Uterus (tissue), 4 donors: ENCODE results near the gene LY6G6F. TPM values are rescaled to one million over a fixed set of nuclear protein-coding genes. Genes with fewer than 3 reads are reported as not detected.
A peak's percentile ranks its signal among the peaks of the same experiment; 100 is the strongest.

Experiments
- DNase-seq, 2 donors: peaks; one replicate each; pipeline ENCODE4 v3.0.0-alpha.2; 2019 to 2020
- H3K27ac ChIP-seq, 2 donors: fragments of 200-600 bp; sonication (generic); 1 replicate in 1 of 2; 2 replicates in 1 of 2; pipeline ENCODE4 v1.5.1; 2016 to 2018
- H3K27me3 ChIP-seq, 2 donors: fragments of 200-600 bp; sonication (generic); one replicate each; pipeline ENCODE4 v1.5.1; 2018 to 2019; ENCODE audit warnings: control low read depth in 1 of 2
- H3K36me3 ChIP-seq, 2 donors: fragments of 200-600 bp; sonication (generic); one replicate each; pipeline ENCODE4 v1.5.1; 2019; ENCODE audit warnings: control low read depth in 1 of 2
- H3K4me1 ChIP-seq, 2 donors: fragments of 200-600 bp; sonication (generic); one replicate each; pipeline ENCODE4 v1.5.1; 2018 to 2019; ENCODE audit warnings: control low read depth in 1 of 2
- H3K4me3 ChIP-seq, 2 donors: fragments of 200-600 bp; sonication (generic); 1 replicate in 1 of 2; 2 replicates in 1 of 2; pipeline ENCODE4 v1.5.1; 2018 to 2019; ENCODE audit warnings: mild to moderate bottlenecking in 1 of 2
- H3K9me3 ChIP-seq, 2 donors: fragments of 200-600 bp; sonication (generic); one replicate each; pipeline ENCODE4 v1.5.1; 2019; ENCODE audit warnings: control low read depth in 1 of 2
- CTCF ChIP-seq, 4 experiments: fragments of 200-600 bp in 2 of 4; fragments of 450-650 bp in 2 of 4; sonication (generic) in 2 of 4; IDR thresholded peaks; one replicate each; pipeline ENCODE4 v1.5.1; 2016 to 2019; ENCODE audit warnings: antibody characterized with exemption in 4 of 4, mild to moderate bottlenecking in 2 of 4, moderate library complexity in 1 of 4
- POLR2A ChIP-seq, 2 donors: fragments of 450-650 bp; IDR thresholded peaks; one replicate each; pipeline ENCODE4 v1.6.1; 2016; ENCODE audit warnings: antibody characterized with exemption in 2 of 2, mild to moderate bottlenecking in 1 of 2, moderate library complexity in 1 of 2
- intact Hi-C: fragments of 100-400 bp; cut with DNase I; formaldehyde crosslinking; loops from one replicate; pipeline ENCODE4 v1.15.1; 2023; ENCODE audit warnings: low total_unique reads
- total RNA-seq, 4 donors: library from RNA; depleted of rRNA in 3 of 4; stranded (reverse); fragments of >200 nt in 3 of 4; gene quantifications; one replicate each; pipeline versions ENCODE4 v1.1.0 to v1.2.4, GENCODE V29; 2014 to 2023
- donor health status: DM: yes; HTN: yes; CAD: no.

LY6G6F gene
- total RNA-seq, 4 donors from 2014 or later = not detected

- no peak for TF ChIP-seq POLR2A (IDR thresholded peaks at IDR 0.05)
- TF ChIP-seq CTCF (IDR thresholded peaks at IDR 0.05) = no peak
- Histone ChIP-seq H3K27ac (peak overlapping the region in 1 of 2 donors; percentile 93), H3K4me3 (no peak overlapping the region), H3K4me1 (peaks cover 6 to 25% of the 10 kb centered on the region in 2 donors), H3K27me3 (no peaks in the 10 kb centered on the region), H3K9me3 (no peaks in the 10 kb centered on the region), H3K36me3 (no peaks in the 10 kb centered on the region)
- intact Hi-C loops = loop anchor here (10.0 kb wide), 1 partner anchor 63 kb away; the partner anchor contains the start of gene VARS1
- no peak for DNase-seq
Measured at GRCh38 chr6:31732029-31732428, 25.4 kb downstream of the LY6G6F start.

GRCh38 chr6:31733734-31734133 lies 27.1 kb downstream of the LY6G6F start:
- Histone ChIP-seq H3K4me1 (peaks cover 0 to 25% of the 10 kb centered on the region in 2 donors), H3K36me3 (no peaks in the 10 kb centered on the region), H3K27me3 (no peaks in the 10 kb centered on the region), H3K27ac (peak overlapping the region; percentile 86 to 95), H3K9me3 (no peaks in the 10 kb centered on the region), H3K4me3 (no peak overlapping the region)
- DNase-seq = no peak
- intact Hi-C loops = loop anchor here (10.0 kb wide), 1 partner anchor 61 kb away; the partner anchor contains the start of gene VARS1
- TF ChIP-seq CTCF (IDR thresholded peaks at IDR 0.05) (no peak), POLR2A (IDR thresholded peaks at IDR 0.05) (no peak)

- Histone ChIP-seq H3K4me3 (peak overlapping the region; percentile 61 to 63), H3K36me3 (no peaks in the 10 kb centered on the region), H3K9me3 (no peaks in the 10 kb centered on the region), H3K27me3 (no peaks in the 10 kb centered on the region), H3K27ac (peak overlapping the region; percentile 86 to 95), H3K4me1 (peaks cover 0 to 25% of the 10 kb centered on the region in 2 donors)
- no peak for DNase-seq
- intact Hi-C loops = loop anchor here (10.0 kb wide), 1 partner anchor 60 kb away; the partner anchor contains the start of gene VARS1
- TF ChIP-seq CTCF (IDR thresholded peaks at IDR 0.05) (no peak), POLR2A (IDR thresholded peaks at IDR 0.05) (no peak)
Measured at GRCh38 chr6:31734247-31734820, 27.7 kb downstream of the LY6G6F start.

- Histone ChIP-seq H3K36me3 (no peaks in the 10 kb centered on the region), H3K9me3 (no peaks in the 10 kb centered on the region), H3K4me3 (peak overlapping the region; percentile 61 to 63), H3K27ac (peak overlapping the region; percentile 86 to 95), H3K4me1 (peaks cover 0 to 25% of the 10 kb centered on the region in 2 donors), H3K27me3 (no peaks in the 10 kb centered on the region)
- TF ChIP-seq POLR2A (IDR thresholded peaks at IDR 0.05) = peak; percentile 44 to 53
- no peak for TF ChIP-seq CTCF (IDR thresholded peaks at IDR 0.05)
- peak; percentile 52 to 72 for DNase-seq
- intact Hi-C loops = loop anchor here (10.0 kb wide), 1 partner anchor 60 kb away; the partner anchor contains the start of gene VARS1
Measured at GRCh38 chr6:31734821-31735406, 28.2 kb downstream of the LY6G6F start.
